Measurements from ENCODE around the gene TTC12. TPM values are rescaled to one million over a fixed set of nuclear protein-coding genes. Genes with fewer than 3 reads are reported as not detected.

Gene TTC12
- total and polyA plus RNA-seq, 9 of the 15 experiments (the other 6 are each of a cell fraction or from before 2014, with no cell fraction given), result 5.1 to 19.9 (median 13.4) TPM

GRCh38 chr11:113314389-113315301 lies at the start of gene TTC12 (continued):
- TF ChIP-seq ZBTB40 (IDR thresholded peaks at IDR 0.05) (peak; percentile 65), ZBTB40 (CRISPR knock-in tag; IDR thresholded peaks at IDR 0.05) (no peak), SP1 (CRISPR knock-in tag; IDR thresholded peaks at IDR 0.05) (peak; percentile 32; the same call in 1 of the 2 replicates), NR2C2 (CRISPR knock-in tag; IDR thresholded peaks at IDR 0.05) (peak; percentile 89), NR2C2 (tag; IDR thresholded peaks at IDR 0.05) (peak; percentile 98), SIN3A (IDR thresholded peaks at IDR 0.05; ENCODE audit: borderline replicate concordance in 2 of 2, control insufficient read depth in 1 of 2, low read depth in 2 of 2, low read length in 2 of 2) (peak; percentile 83 to 92; a peak in 2 of 4 replicates), RBBP5 (IDR thresholded peaks at IDR 0.05; ENCODE audit: borderline replicate concordance, insufficient read depth, low read length, poor library complexity, severe bottlenecking) (peak; percentile 81), SIN3B (IDR thresholded peaks at IDR 0.05; ENCODE audit: low read depth) (peak; percentile 54), RFX1 (IDR thresholded peaks at IDR 0.05) (peak; percentile 93), KDM5B (IDR thresholded peaks at IDR 0.05; ENCODE audit: insufficient replicate concordance, low read depth, low read length) (peak; percentile 19), CSDE1 (IDR thresholded peaks at IDR 0.05) (no peak), USF2 (CRISPR knock-in tag; IDR thresholded peaks at IDR 0.05) (no peak; the same call in 1 of the 2 replicates), KAT7 (CRISPR knock-in tag; IDR thresholded peaks at IDR 0.05; ENCODE audit: borderline replicate concordance) (0 out of 2 replicates have a peak, but pooled peaks have one; percentile 25), MXD1 (CRISPR knock-in tag; IDR thresholded peaks at IDR 0.05; ENCODE audit: borderline replicate concordance, poor library complexity, severe bottlenecking) (peak; percentile 34), GABPB1 (CRISPR knock-in tag; IDR thresholded peaks at IDR 0.05) (peak; percentile 79; the same call in 1 of the 2 replicates), ZNF23 (CRISPR knock-in tag; IDR thresholded peaks at IDR 0.05) (no peak)
